Activated T-helper 1 cell treated with anti-CD3 and anti-CD28 coated beads, Interleukin-2, amount 50 U/mL, for 16 hours (primary cell): ENCODE measurements around the gene CLEC16A.

Experiments used
- DNase-seq, 2 donors: peaks; one replicate each; pipeline ENCODE4 v3.0.0-alpha.2; 2020; ENCODE audit warnings: low read depth in 1 of 2, low spot score in 1 of 2

Gene CLEC16A

GRCh38 chr16:11078812-11079459, 134.6 kb downstream of the CLEC16A start:
- no peak for DNase-seq

- DNase-seq, result no peak
Measured at GRCh38 chr16:11079652-11080187, 135.4 kb downstream of the CLEC16A start.

GRCh38 chr16:11080327-11080967, 136.1 kb downstream of the CLEC16A start:
- no peak for DNase-seq

- no peak for DNase-seq
Measured at GRCh38 chr16:11080999-11081630, 136.8 kb downstream of the CLEC16A start.

- DNase-seq, result no peak
Measured at GRCh38 chr16:11082108-11082859, 137.9 kb downstream of the CLEC16A start.

GRCh38 chr16:11082860-11083388, 138.6 kb downstream of the CLEC16A start:
- no peak for DNase-seq

GRCh38 chr16:11084484-11084875, 140.1 kb downstream of the CLEC16A start:
- DNase-seq, result no peak

GRCh38 chr16:11084876-11085485, 140.6 kb downstream of the CLEC16A start:
- DNase-seq, result no peak

- DNase-seq, result no peak
Measured at GRCh38 chr16:11085916-11086315, 141.6 kb downstream of the CLEC16A start.

GRCh38 chr16:11087691-11088073, 143.3 kb downstream of the CLEC16A start:
- no peak for DNase-seq

GRCh38 chr16:11088074-11088730, 143.8 kb downstream of the CLEC16A start:
- no peak for DNase-seq

GRCh38 chr16:11088831-11089230, 144.5 kb downstream of the CLEC16A start:
- DNase-seq, result no peak

- no peak for DNase-seq
Measured at GRCh38 chr16:11089504-11090124, 145.2 kb downstream of the CLEC16A start.

GRCh38 chr16:11090232-11090631, 145.9 kb downstream of the CLEC16A start:
- no peak for DNase-seq

GRCh38 chr16:11091021-11091785, 146.8 kb downstream of the CLEC16A start:
- no peak for DNase-seq

- DNase-seq, result no peak
Measured at GRCh38 chr16:11092788-11093571, 148.6 kb downstream of the CLEC16A start.

GRCh38 chr16:11093572-11094074, 149.3 kb downstream of the CLEC16A start:
- DNase-seq, result no peak
